ENCODE data around the gene RHCG.

Gene RHCG

DNA sequence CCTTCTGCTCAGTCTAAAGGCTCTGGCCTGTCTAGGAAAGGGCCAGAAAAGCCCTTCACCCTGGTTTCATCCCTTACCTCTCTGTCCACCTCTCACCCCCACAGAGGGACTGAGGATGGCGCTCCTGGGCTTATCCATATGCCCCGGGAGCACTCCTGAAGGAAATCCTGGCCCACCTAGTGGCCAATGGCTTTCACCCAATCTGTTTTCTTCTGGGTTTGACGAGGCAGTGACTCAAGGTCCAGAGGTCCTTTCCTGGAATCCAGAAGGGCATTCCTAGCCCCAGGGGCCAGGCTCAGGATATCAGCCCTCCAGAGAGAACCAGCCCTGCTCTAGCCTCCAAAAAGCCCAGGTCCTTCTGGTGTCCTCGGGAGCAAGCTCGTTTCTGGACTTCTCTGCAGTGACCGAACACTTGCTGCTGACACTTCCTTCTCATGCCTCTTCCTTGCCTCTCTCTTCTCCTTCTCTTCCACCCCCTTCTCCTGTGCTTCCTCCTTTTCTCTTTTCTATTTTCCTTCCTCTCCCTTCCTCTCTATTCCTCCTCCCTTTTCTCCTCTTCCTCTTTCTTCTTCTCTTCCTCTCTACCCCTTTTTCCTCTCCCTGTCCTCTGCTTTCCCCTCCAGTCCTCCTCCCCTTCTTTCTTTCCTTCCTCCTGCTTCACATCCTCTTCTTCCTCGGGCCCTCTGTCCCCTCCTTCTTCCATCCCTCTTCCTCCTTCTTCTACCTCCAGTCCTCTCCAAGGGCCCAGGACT lies 59.6 kb downstream of the RHCG start:
- no peak overlapping the region for H3K27ac ChIP-seq
- no peak for TF ChIP-seq CTCF (conservative IDR thresholded peaks at IDR 0.05)
- no peak for TF ChIP-seq ZFX (IDR thresholded peaks at IDR 0.05)

DNA sequence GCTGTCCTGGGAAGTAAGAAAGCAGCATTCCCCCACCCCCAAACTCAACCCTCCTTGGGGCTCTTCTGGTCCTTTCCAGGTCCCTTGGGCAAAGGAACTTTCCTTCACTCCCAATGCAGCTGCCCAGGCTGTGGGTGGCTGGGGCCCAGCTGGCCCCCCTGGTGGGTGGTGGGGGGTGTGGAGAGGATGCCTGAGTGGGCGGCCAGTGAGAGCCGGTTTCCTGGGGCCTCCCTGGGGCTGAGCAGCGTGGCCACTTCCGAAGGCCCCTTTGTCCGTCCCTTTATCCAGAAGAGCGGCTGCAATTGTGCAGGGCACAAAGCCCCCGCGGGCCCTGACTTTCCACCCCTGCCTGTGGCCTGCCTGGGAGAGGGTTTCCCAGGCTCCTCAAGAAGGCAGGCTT lies 61.0 kb downstream of the RHCG start:
- TF ChIP-seq ZFX (IDR thresholded peaks at IDR 0.05) (no peak), CTCF (conservative IDR thresholded peaks at IDR 0.05) (no peak)
- H3K27ac ChIP-seq, result no peak overlapping the region

DNA sequence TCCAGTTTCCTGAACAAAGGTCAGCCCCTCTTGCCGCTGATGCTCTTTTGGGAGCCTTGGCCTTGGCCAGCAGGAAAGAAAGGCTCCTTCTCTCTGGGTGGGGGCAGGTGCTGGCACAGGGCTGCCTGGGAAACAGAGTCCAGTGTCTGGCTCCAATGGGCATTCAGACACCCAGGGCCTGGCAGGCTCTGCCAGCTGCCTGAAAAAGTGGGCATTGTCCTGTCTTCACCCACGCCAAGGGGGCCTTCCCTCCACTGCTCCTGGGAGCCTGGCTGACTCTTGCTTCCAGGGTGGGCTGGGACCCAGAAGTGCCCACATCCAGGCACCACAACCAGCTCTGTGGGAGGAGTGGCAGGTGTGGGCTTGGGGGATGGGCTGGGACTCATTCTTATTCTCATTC lies 62.7 kb downstream of the RHCG start:
- no peak overlapping the region for H3K27ac ChIP-seq
- no peak for TF ChIP-seq CTCF (conservative IDR thresholded peaks at IDR 0.05)

- TF ChIP-seq ZFX (IDR thresholded peaks at IDR 0.05) (no peak), CTCF (conservative IDR thresholded peaks at IDR 0.05) (peak; percentile 97)
- H3K27ac ChIP-seq, result no peak overlapping the region
Measured at GRCh38 chr15:89430530-89431341, 65.6 kb downstream of the RHCG start.

- TF ChIP-seq ZFX (IDR thresholded peaks at IDR 0.05), result no peak
- TF ChIP-seq CTCF (conservative IDR thresholded peaks at IDR 0.05), result no peak
- H3K27ac ChIP-seq, result no peak overlapping the region
Measured at GRCh38 chr15:89429986-89430385, 66.4 kb downstream of the RHCG start.

DNA sequence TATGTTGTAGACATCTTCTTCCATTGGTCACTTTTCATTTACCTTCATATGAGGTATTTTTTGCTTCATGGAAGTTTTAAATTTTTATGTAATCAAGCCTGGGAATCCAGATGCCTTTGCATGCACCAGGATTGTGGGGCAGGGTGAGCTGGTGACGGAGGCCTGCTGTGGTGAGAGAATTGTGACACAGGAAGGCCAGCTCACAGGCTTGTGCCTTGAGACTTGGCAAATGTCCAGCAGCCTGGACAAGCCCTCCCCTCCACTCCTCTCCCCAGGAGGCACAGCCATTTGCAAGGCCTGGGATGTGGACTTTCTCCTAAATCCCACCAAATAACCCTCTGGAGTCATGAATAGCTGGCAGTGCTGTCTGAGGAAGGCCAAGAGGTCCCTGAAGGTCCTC lies 67.4 kb downstream of the RHCG start:
- no peak overlapping the region for H3K27ac ChIP-seq
- TF ChIP-seq CTCF (conservative IDR thresholded peaks at IDR 0.05), result no peak
- TF ChIP-seq ZFX (IDR thresholded peaks at IDR 0.05), result no peak

DNA sequence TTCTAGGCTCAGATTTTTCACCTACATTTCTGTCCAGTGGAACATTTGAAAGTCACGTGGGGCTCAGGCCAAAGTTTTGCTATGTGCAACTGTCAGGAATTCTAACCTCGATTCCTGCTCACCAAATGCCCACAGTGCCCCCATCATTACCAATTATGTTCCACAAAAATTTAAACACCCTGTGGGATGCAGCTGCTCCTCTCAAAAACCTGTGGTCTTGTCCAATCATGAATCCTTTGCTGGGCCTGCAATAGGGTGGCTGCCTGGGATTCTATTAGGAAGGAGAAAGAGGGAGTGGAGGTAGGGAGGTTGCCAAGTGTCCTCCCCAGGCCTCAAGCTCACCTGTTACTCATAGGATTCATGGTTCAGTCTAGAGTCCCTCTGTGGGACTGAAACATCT lies 68.1 kb downstream of the RHCG start:
- TF ChIP-seq ZFX (IDR thresholded peaks at IDR 0.05), result no peak
- TF ChIP-seq CTCF (conservative IDR thresholded peaks at IDR 0.05), result no peak
- H3K27ac ChIP-seq, result no peak overlapping the region
